OCI-LY7 (cell line): ENCODE measurements around the gene FRG1.

Experiments used
- EZH2phosphoT487 ChIP-seq: fragments of 200-600 bp; sonication (generic); IDR thresholded peaks from 2 replicates; pipeline ENCODE4 v1.6.1; 2018; ENCODE audit warnings: low read depth, borderline replicate concordance, mild to moderate bottlenecking, mixed run types, antibody characterized with exemption, low read length, moderate library complexity, mixed read lengths
- TF ChIP-seq, protein P1 (sequence below): fragments of 200-600 bp; sonication (generic); conservative IDR thresholded peaks from 2 replicates; pipeline ENCODE4 v1.5.1; 2014; ENCODE audit warnings: mild to moderate bottlenecking, antibody characterized with exemption, low read length, moderate library complexity, mixed read lengths

DNA sequence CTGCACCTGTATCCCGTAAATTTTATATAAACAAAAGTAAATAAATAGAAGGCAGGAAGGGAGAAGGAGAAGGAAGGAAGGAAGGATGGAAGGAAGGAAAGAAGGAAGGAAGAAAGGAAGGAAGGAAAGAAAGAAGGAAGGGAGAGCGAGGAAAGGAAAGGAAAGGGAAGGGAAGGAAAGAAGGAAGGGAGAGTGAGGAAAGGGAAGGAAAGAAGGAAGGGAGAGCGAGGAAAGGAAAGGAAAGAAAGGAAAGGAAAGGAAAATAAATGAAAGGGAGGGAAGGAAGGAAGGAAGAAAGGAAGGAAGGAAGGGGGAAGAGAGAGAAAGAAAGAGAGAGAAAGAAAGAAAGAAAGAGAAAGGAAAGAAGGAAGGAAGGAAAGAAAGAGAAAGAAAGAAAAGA lies 43.0 kb upstream of the FRG1 start:
- TF ChIP-seq, protein P1, sequence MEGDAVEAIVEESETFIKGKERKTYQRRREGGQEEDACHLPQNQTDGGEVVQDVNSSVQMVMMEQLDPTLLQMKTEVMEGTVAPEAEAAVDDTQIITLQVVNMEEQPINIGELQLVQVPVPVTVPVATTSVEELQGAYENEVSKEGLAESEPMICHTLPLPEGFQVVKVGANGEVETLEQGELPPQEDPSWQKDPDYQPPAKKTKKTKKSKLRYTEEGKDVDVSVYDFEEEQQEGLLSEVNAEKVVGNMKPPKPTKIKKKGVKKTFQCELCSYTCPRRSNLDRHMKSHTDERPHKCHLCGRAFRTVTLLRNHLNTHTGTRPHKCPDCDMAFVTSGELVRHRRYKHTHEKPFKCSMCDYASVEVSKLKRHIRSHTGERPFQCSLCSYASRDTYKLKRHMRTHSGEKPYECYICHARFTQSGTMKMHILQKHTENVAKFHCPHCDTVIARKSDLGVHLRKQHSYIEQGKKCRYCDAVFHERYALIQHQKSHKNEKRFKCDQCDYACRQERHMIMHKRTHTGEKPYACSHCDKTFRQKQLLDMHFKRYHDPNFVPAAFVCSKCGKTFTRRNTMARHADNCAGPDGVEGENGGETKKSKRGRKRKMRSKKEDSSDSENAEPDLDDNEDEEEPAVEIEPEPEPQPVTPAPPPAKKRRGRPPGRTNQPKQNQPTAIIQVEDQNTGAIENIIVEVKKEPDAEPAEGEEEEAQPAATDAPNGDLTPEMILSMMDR: no peak
- TF ChIP-seq EZH2phosphoT487: no peak
